Chondrocyte (in vitro differentiated cells): Measurements from ENCODE around the gene L3HYPDH. TPM values are rescaled to one million over a fixed set of nuclear protein-coding genes. Genes with fewer than 3 reads are reported as not detected.

Experiments used
- DNase-seq: peaks from one replicate; pipeline ENCODE4 v3.0.0; 2021; ENCODE audit warnings: mixed read lengths, low spot score
- H3K27ac Mint-ChIP-seq: one replicate; pipeline ENCODE4 v1.8.0; 2021; ENCODE audit warnings: mild to moderate bottlenecking, moderate library complexity, mixed read lengths; ENCODE audit not compliant: unreplicated experiment
- H3K27me3 Mint-ChIP-seq: 2 replicates; pipeline ENCODE4 v1.8.0; 2021; ENCODE audit warnings: low read depth, mixed read lengths
- H3K36me3 Mint-ChIP-seq: 2 replicates; pipeline ENCODE4 v1.8.0; 2021; ENCODE audit warnings: low read depth, mixed read lengths
- H3K4me1 Mint-ChIP-seq: 2 replicates; pipeline ENCODE4 v1.8.0; 2021; ENCODE audit warnings: low read depth, mild to moderate bottlenecking, mixed read lengths
- H3K4me3 Mint-ChIP-seq: one replicate; pipeline ENCODE4 v1.8.0; 2021; ENCODE audit warnings: mild to moderate bottlenecking, moderate library complexity, mixed read lengths; ENCODE audit not compliant: unreplicated experiment
- H3K9me3 Mint-ChIP-seq: 2 replicates; pipeline ENCODE4 v1.8.0; 2021; ENCODE audit warnings: low read depth, mixed read lengths
- CTCF ChIP-seq: fragments of 200-600 bp; sonication (generic); IDR thresholded peaks from 2 replicates; pipeline ENCODE4 v1.5.0; 2021; ENCODE audit warnings: antibody characterized with exemption, mild to moderate bottlenecking, moderate library complexity
- total RNA-seq: library from RNA; stranded (reverse); gene quantifications from 3 replicates; pipeline ENCODE4 v1.2.1, GENCODE V29; 2021

The L3HYPDH gene
- total RNA-seq, 1 donor from 2014 or later, result 35.3 TPM

- Mint-ChIP-seq H3K36me3 (peaks cover 11% of the 10 kb centered on the region), H3K9me3 (no peaks in the 10 kb centered on the region), H3K27me3 (no peaks in the 10 kb centered on the region), H3K4me1 (peaks cover 16% of the 10 kb centered on the region), H3K4me3 (peak overlapping the region; percentile 79), H3K27ac (peak overlapping the region; percentile 83)
- peak; percentile 93 for DNase-seq
- no peak for TF ChIP-seq CTCF
These were observed 19.5 kb downstream of the L3HYPDH start for GRCh38 chr14:59464486-59465315.

GRCh38 chr14:59463787-59464485 is 20.3 kb downstream of the L3HYPDH start:
- H3K9me3 Mint-ChIP-seq, result no peaks in the 10 kb centered on the region
- H3K27ac Mint-ChIP-seq, result peak overlapping the region; percentile 38

GRCh38 chr14:59461891-59462290 is 22.3 kb downstream of the L3HYPDH start:
- H3K4me1 Mint-ChIP-seq, result peaks cover 16% of the 10 kb centered on the region
- no peak overlapping the region for H3K4me3 Mint-ChIP-seq
- no peak for DNase-seq
- H3K36me3 Mint-ChIP-seq, result peaks cover 22% of the 10 kb centered on the region
- TF ChIP-seq CTCF, result no peak
- H3K27ac Mint-ChIP-seq, result no peak overlapping the region
- peaks cover 8% of the 10 kb centered on the region for H3K9me3 Mint-ChIP-seq
- no peaks in the 10 kb centered on the region for H3K27me3 Mint-ChIP-seq

More at GRCh38 chr14:59463787-59464485, 20.3 kb downstream of the L3HYPDH start:
- Mint-ChIP-seq H3K36me3 (peaks cover 14% of the 10 kb centered on the region), H3K4me1 (peaks cover 16% of the 10 kb centered on the region), H3K4me3 (peak overlapping the region; percentile 79), H3K27me3 (no peaks in the 10 kb centered on the region)
- no peak for DNase-seq
- no peak for TF ChIP-seq CTCF

GRCh38 chr14:59460378-59460777 is 23.8 kb downstream of the L3HYPDH start:
- H3K27ac Mint-ChIP-seq, result no peak overlapping the region
- no peak for TF ChIP-seq CTCF
- H3K4me1 Mint-ChIP-seq, result peaks cover 18% of the 10 kb centered on the region
- H3K9me3 Mint-ChIP-seq, result peaks cover 9% of the 10 kb centered on the region
- peaks cover 31% of the 10 kb centered on the region for H3K36me3 Mint-ChIP-seq
- DNase-seq, result no peak
- H3K27me3 Mint-ChIP-seq, result no peaks in the 10 kb centered on the region
- H3K4me3 Mint-ChIP-seq, result no peak overlapping the region

GRCh38 chr14:59458486-59458885 is 25.7 kb downstream of the L3HYPDH start:
- peaks cover 9% of the 10 kb centered on the region for H3K9me3 Mint-ChIP-seq
- H3K27ac Mint-ChIP-seq, result no peak overlapping the region
- no peaks in the 10 kb centered on the region for H3K27me3 Mint-ChIP-seq
- peaks cover 27% of the 10 kb centered on the region for H3K4me1 Mint-ChIP-seq
- no peak for DNase-seq
- H3K4me3 Mint-ChIP-seq, result no peak overlapping the region
- no peak for TF ChIP-seq CTCF
- peaks cover 31% of the 10 kb centered on the region for H3K36me3 Mint-ChIP-seq
